ENCODE measurements around the gene C2orf80.
"Not testable (repeated sequence)": the region's sequence is repeated elsewhere in the genome, so short reads cannot be mapped to it uniquely, and the experiment has no call there.

The C2orf80 gene

DNA sequence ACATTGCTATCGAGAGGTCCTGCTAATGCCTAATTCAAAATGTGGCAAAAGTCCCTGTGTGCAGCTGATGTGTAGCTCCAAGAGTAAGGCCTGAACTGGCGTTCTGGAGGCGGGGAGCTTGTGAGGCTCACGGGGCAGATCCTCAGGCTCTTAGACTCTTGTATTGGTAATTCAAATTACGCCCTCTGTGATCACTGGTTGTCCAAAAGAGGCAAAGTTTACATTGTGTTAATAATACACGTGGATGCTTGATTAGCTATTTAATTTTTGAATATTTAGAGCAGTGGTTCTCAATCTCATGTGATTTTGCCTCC lies 14.0 kb downstream of the C2orf80 start:
- DNase-seq: no peak

DNA sequence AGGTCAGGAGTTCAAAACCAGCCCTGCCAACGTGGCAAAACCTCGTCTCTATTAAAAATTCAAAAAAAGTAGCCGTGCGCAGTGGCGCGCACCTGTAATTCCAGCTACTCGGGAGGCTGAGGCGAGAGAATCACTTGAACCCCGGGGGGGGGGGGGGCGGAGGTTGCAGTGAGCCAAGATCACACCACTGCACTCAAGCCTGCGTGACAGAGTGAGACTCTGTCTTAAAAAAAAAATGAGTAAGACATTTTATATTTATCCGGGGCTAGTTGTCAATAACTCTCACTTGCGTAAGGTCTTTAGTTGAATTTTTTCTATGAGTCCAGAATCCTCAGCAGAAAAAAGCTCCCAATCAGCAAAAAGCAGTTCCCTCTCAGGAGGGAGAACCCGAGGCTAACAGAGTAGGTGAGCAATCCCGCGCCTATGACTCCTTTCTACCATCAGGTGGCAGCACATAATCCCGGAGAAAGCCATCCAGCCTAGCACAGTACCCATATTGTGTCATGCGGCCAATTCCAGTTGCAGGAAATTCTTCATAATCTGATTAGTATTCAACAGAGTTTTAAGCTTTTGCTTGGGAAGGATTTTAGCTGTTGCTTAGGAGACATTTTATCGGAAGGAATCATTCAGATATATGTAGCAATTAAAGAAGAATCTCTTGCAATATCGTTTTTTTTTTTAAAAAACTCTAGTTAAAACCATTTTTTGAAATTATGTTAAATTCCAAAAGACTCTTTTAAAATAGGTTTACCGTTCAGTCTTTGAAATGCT lies 14.6 kb downstream of the C2orf80 start:
- DNase-seq: peak; percentile 58

DNA sequence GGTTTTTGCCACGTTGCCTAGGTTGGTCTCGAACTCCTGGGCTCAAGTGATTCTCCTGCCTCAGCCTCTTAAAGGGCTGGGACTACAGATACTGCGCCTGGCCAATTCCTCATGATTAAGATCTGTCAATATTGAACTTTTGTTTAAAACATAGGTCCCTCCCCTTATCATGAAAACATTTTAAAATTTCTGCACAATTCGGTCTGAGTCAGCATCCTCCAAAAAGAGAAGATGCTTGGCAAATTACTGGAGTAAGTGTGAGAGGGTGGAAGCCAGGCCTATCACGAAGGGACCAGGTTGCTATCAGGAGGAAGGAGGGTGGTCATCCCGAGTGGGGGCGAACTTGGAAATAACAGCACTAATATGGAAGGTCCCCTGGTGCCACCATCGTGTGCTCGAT lies 15.7 kb downstream of the C2orf80 start:
- no peak for DNase-seq

DNA sequence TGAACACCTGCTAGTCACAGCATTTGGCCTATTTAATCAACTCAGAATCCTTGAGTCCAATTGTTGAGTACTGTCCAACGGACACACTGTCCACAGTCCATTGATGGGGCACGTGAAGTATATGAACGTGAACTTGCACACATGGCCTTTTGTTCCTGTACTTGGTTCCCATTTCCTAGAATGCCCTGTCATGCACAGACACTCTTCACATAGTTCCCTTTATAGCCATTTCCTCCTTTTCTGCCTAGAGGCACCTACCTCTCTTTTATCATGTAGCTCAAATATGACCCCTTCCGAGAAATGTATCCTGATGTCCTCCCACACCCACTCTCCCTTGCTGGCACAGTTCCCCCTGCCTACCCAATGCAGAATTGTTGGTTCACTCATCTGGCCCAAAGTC lies 17.7 kb downstream of the C2orf80 start:
- peak; percentile 26 for DNase-seq

DNA sequence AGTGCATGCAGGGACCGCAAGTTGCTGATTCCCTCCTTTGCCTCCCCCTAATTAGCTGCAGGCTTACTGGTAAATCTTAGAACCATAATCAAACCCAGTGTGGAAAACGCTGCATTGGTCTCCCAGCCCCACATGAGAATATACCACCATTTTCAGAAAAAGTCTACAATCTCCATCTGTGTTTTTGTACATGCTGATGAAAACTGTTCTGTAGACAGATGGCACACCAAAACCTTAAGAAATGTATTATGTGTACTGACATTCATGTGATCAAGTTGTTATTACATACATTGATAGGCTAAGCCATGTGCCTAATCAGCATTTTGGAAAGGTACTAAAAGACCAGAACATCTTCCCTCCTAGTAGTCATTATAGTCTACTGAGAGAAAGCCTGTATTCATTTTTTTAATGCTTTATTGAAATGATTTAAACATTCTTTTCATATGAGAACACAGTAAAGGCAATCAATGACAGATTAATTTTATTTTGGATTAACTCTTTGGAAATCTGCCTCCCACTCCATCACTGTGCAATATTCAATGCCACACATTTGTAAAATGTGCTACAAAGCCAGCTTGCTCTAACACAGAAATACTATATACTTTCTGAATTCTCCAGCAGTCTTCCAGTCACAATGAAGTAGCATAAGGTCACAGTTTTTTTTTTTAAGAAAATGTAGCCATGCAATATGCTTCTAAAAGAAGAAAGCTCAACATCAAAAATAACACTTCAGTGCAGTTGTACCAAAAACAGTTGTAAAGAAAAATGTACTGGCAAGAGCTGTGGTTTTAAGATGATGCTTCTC lies 24.7 kb downstream of the C2orf80 start:
- DNase-seq: no peak

DNA sequence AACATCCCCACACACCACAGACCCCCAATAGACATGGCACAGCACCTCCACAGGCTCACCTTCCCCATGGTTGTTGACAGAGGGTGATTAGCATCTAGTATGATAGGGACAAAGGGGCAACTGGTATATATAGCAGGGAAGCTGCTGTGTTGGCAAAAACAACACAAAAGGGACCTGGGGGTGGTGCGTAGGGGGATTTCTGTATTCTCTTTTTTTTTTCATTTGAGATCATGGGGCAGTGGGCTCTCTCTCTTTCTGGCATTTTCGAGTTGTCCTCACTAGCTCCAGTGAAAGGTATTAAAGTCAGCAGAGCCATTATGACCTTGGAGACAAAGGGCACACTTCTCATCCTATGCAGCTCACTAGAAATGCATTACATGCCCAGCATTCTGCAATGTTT lies 26.3 kb downstream of the C2orf80 start, which contains the start of gene CRYGA:
Gene CRYGA, minus strand, starts transcription at position 101 of the 400 bp plus-strand sequence. Its CDS starts 33 bp downstream, at position 68.
- DNase-seq: no peak

DNA sequence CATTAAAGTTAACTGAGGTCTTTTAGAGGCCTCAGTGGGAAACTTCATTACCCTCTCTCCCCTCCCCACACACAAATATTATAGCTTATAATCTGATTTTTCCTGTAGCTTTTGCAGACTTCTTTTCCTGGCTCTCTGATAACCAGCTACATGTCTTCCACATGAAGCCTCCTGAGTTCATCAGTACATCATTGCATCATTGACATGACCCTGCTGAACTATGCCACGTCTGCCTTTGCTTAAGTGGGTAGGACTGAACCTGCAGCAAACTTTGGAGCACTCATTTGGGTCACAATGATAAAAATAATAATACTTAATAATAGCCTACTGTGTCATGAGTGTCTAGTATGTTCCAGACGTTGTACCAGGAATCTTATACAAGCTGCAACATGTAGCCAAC lies 33.4 kb downstream of the C2orf80 start:
- DNase-seq: no peak

DNA sequence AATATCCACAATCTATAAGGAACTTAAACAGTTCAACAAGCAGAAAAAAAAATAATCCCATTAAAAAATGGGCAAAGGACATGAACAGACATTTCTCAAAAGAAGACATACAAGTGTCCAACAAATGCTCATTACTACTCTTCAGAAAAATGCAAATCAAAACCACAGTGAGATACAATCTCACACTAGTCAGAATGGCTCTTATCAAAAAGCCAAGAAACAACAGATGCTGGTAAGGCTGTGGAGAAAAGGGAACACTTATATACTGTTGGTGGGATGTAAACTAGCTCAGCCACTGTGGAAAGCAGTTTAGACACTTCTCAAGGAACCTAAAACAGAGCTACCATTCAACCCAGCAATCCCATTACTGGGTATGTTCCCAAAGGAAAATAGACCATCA lies 36.7 kb downstream of the C2orf80 start:
- no peak for DNase-seq

DNA sequence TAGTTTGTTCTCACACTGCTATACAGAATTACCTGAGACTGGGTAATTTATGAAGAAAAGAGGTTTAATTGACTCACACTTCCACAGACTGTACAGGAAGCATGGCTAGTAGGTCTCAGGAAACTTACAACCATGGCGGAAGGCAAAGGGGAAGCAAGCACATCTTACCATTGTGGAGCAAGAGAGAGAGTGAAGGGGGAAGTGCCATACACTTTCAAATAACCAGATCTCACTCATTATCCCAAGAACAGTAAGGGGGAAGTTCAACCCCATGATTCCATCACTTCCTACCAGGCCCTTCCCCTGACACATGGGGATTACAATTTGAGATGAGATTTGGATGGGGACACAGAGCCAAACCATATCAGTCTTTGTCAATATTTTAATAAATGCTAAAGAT lies 38.9 kb downstream of the C2orf80 start:
- DNase-seq: no peak

DNA sequence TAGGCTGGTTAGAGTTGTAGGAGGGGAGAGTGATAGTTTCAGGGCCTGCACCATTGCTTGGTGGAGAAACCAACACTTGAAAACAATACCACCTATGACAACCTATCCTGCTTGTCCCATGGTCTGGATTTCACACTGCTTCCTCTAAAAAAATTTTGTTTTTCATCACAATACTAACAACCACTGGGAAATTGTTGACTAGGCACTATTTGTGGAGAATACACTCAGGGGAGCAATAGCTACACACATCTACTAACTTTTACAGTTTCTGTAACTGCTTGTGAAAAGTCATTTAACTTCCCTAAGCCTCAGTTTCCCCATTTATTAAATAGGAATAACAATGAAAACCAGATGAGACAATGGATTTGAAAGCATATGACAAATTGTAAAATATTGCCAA lies 39.7 kb downstream of the C2orf80 start:
- DNase-seq: no peak

DNA sequence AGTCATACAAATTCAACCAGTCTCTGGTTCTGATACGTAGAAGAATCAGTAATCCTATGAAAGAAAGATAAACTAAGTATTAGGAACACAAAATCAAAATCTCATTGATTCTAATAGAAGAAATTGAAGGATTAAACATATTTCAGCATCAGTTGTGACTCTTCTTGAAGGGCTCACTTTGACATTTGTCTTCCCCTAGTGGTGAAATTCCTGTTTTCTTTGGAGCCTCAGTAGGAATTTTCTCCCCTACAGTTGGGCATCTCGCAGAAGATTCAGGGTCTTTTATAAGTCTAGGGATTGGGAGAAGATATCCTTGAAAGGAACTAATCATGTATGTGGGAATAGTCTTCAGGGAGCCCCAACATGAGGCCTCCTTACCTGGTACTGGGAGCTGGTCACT lies 41.0 kb downstream of the C2orf80 start:
- no peak for DNase-seq

DNA sequence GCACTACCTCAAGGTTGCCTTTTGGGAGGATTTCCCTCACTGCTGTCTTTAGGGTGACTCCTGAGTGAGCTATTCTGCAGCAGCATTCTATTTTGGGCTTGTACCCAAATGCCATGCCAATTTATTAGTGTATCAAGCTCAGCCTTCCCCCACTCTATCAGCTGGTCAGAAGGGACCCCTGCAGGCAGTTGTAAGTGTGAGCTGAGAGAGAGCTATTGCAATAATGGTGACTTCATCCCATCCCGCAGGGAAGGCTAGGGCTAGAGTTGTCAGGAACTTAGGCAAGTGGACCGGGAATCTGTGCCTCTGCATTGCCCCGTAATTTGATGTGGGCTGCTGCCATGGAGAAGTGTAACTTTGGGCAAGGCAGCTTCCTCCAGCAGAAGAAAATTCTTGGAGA lies 42.1 kb downstream of the C2orf80 start:
- no peak for DNase-seq

DNA sequence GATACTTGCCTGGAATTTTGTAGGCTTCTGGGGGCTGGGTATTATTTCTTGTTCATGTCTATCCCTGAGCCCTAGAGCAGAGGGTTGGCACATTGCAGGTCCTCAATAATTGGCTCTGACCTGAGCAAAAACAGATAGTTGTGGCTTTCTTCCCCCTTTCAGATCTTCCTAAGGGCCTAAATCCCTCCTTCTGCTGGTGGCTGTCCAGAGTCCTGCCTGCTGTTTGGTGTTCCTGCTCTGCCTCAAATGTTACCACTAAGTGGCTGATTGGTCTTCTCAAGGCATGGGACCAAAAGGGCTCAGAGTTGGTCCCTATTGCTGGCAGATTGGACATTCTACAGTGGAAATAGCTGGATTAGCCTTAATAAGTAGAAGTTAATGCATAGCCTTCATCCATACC lies 42.8 kb downstream of the C2orf80 start:
- DNase-seq: no peak

DNA sequence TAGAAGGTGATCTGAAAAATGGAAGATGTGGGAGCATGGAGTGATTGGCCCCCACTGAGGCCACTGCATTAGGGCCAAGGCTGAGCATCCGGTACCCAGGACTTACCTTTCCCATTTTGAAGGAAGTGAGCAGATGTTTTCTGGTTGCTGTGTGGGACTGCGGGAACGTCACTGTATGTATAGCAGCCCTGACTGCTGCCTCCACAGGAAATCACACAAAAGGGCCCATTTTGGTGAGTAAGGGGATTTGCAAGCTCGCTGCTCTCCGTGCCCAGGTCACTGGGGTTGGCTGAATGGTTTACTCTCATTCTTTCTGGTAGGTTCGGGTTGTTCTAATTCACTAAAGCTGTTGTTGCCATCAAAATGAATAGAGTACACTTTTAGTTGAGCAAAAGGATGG lies 43.8 kb downstream of the C2orf80 start, which contains the start of gene CRYGB:
Gene CRYGB, minus strand, starts transcription at position 153 of the 400 bp plus-strand sequence. Its CDS starts 38 bp downstream, at position 115.
- no peak for DNase-seq

DNA sequence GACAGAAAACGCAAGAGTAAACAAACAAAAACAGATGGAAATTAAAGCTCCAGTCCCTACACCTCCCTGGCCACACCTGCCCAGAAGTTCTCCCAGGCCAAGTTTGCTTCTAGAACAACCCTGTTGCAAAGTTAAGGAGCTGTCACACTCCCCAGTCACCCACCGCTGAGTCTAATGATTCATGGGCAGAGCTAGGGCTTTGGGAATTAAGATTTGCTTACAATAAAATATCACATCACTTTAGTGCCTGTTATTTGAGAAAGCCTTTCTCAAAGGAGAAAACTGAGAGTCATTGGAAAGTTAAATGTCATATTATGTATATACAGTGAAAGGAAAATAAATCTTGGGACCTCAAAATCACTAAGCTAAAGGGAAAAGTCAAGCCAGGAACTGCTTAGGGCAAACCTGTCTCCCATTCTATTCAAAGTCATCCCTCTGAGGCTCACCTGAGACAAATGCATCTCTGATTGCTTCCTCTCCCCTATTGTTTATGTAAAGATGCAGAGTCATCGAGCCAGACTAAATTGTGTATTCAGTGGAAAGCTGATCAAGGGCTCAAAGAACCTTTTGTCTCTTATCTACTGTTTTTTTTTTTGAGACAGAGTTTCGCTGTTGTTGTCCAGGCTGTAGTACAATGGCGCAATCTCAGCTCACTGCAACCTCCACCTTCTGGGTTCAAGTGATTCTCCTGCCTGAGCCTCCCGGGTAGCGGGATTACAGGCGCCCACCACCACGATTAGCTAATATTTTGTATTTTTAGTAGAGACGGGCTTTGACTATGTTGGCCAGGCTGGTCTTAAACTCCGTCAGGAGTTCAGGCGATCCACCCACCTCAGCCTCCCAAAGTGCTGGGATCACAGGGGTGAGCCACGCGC lies 46.7 kb downstream of the C2orf80 start:
- DNase-seq: no peak

DNA sequence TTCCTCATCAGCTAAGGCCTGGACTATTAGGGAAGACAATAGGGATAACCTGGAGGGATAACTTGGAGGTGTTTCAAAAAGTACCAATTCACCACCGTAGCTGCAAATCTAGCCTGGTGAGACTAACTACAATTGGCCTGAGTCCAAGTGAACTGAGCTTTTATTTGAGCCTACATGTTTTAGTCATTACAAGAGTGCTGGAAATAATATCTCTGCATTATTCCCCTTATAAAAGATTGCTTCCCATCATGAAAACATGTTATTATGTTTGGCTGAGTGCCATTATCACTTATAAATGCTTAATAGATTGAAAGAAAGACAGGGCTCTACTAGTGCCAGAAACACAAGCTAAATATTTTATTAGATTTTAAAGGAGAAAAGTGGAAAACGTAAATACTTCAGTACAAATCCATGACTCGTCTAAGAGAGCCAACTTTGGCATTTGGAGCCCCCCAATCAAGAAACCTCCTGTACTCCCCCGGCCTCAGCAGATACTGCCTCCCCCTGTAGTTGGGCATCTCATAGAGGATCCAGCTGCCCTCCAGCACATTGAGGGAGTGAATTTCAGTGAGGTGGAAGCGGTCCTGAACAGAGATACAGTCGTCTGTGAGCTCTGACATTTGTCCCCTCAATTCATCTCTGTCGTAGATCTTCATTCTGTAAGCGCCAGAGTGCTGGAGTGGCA lies 47.4 kb downstream of the C2orf80 start:
- DNase-seq: no peak

DNA sequence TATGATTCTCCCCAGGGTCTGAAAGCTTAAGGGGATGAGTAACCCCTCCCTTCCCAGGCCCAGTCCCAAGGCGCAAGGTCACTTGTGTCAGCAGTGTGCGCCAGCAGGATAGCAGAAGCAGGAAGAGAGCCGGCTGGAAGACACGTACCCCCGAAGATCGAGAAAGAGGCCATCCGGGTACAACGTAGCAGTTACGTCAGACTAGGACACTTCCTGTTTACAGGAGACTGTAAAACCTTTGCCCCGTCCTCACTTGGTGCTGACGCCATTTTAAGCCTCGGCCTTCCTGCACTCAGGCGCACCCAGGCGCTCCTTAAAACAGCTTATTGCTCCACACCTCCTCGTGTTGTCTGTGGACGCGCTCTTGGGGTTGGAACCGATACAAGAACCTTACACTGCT lies 50.4 kb downstream of the C2orf80 start:
- DNase-seq: no peak

DNA sequence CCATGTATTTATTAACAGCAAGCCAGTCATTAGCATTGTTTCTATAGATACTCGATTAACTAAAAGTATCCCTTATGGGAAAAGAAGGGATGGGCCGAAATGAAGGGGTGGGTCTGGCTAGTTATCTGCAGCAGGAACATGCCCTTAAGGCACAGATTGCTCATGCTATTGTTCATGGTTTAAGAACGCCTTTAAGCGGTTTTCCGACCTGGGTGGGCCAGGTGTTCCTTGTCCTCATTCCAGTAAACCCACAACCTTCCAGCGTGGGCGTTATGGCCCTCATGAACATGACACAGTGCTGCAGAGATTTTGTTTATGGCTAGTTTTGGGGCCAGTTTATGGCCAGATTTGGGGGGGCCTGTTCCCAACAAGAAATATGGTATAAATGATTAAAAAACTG lies 51.5 kb downstream of the C2orf80 start:
- not testable (repeated sequence) for DNase-seq

DNA sequence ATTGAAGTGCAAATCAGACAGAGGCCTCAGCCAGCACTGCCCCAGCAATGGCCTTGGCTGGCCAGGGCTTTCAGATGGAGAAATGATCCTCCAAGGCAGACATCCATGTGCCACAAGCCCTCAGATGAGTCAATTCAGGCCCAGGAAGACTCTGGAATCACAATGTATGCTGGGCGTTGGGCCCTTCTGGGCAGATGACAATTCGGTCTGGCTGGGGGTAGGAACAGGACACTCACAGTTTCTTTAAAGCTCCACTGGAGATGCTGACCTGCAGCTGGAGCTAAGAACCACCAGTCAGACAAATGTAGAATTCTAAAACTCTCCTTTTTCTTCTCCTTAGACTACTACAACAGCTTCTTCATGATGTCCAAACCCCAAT lies 53.1 kb downstream of the C2orf80 start:
- DNase-seq: no peak

DNA sequence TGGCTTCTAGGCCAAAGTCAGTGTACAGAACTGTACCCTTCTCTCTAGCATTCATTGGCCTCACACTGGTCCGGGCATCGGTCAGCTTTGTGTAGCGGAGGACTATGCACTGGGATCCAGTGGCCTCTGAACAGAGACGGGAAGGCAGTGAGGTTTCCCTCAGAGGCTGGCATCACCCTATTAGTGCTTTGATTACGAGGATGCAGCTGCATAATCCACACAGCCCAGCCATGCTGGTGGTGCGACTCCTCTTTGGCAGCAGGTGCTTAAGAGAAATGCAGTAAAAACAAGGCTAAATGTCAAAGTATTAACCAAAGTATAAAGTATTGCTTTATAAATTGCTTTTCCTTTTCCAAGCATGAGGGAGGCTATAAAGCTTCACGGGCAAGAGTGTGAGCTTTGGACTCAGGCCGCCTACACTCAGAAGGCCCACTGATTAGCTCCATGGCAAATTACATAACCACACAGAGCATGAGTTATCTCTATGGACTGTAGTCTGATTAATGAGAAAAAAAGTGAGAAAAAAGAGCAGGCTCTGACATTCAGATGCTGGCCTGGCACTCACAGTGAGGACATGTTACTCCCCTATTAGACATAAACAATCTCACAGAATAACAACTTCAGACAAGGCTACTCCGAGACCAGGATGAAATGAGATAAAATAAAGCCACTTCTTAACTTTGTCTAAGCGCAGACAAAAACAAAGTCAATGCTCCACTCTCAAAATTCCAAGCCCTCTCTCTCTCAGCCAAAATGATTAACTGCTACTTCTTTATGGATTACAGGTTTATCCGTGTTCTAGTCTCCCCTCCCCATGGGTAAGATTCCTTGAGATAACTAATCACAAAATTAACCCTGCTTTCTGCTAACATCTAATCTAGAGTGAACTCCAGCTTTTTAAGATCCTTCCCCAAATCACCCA lies 53.8 kb downstream of the C2orf80 start:
- DNase-seq: no peak

DNA sequence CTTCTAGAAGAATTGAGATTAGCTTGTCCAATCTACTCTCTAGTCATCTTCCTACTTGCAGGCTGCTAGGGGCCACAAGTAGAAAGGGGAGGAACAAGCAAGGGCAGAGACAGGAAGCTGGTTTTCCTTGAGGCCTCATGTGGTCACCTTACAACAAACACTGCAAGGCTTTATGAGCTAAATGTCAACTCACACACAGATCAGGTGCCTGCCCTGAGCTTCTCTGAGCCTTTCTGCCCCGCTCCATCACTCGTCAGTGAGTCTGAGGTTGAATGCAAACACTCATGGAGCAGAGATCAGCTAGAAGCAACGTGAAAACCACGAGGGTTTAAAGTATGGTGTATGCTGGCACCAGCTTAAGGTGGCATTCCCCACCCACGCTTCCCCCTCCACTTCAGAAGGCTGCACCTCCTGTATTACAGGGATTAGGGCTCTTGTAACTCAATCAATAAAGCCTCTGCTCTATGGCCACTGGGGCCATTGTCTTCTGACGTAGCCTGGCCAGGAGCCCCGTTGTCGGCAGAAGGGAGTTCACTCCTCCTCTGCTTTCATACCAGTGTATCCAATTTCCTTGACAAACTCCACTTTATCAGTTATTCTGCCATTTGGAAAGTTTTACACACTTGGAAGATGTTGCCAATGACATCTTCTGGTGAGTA lies 54.8 kb downstream of the C2orf80 start:
- no peak for DNase-seq

Measured in CD4-positive, alpha-beta T cell treated with Interleukin-15 for 1 hour (primary cell).